Measurements from ENCODE around the gene CNTNAP2. TPM values are rescaled to one million over a fixed set of nuclear protein-coding genes. Genes with fewer than 3 reads are reported as not detected.

The CNTNAP2 gene
- total and polyA plus RNA-seq, 4 donors = 0.14 to 2.3 (median 1.1) TPM

- TF ChIP-seq MAX (IDR thresholded peaks at IDR 0.05) = no peak
- no peak for TF ChIP-seq NR2F2 (IDR thresholded peaks at IDR 0.05)
- no peak for TF ChIP-seq YY1 (IDR thresholded peaks at IDR 0.05)
- TF ChIP-seq RXRA (IDR thresholded peaks at IDR 0.05) = no peak
- no peak for TF ChIP-seq EGR1 (IDR thresholded peaks at IDR 0.05; ENCODE audit: low read depth in 2 of 2)
- no peak for TF ChIP-seq RAD21 (IDR thresholded peaks at IDR 0.05)
- TF ChIP-seq CTCF (IDR thresholded peaks at IDR 0.05; ENCODE audit: low read depth, low read length, missing input control) = no peak
- TF ChIP-seq REST (IDR thresholded peaks at IDR 0.05) = no peak
- no peak for TF ChIP-seq HNF4A (conservative IDR thresholded peaks at IDR 0.05)
- no peak for TF ChIP-seq FOXA1 (IDR thresholded peaks at IDR 0.05)
- no peak for TF ChIP-seq SP1 (IDR thresholded peaks at IDR 0.05)
- no peak overlapping the region for H3K4me3 ChIP-seq (ENCODE audit: low read depth in 1 of 3, low read length in 3 of 3)
- no peaks in the 10 kb centered on the region for H3K27me3 ChIP-seq (ENCODE audit: control insufficient read depth in 4 of 4, insufficient read depth in 4 of 4, low read length in 3 of 4)
- no peaks in the 10 kb centered on the region for H3K36me3 ChIP-seq (ENCODE audit: control insufficient read depth in 4 of 4, insufficient read depth in 3 of 4, low read depth in 1 of 4, low read length in 3 of 4)
- no peaks in the 10 kb centered on the region for H3K9me3 ChIP-seq (ENCODE audit: control insufficient read depth in 4 of 4, low read length in 3 of 4)
- H3K9ac ChIP-seq (ENCODE audit: low read depth in 1 of 2, low read length in 2 of 2) = no peak overlapping the region
- 45% methylated on average over 5 of the region's 5 CpGs for WGBS
- no peaks in the 10 kb centered on the region for H3K4me1 ChIP-seq (ENCODE audit: control insufficient read depth in 4 of 4, insufficient read depth in 4 of 4, low read length in 3 of 4)
- no peak for DNase-seq (ENCODE audit: low spot score)
- no peak overlapping the region for H3K27ac ChIP-seq (ENCODE audit: low read depth in 1 of 2, low read length in 2 of 2)
Measured at GRCh38 chr7:146654048-146654447, 537.4 kb downstream of the CNTNAP2 start.

- DNase-seq (ENCODE audit: low spot score) = no peak
- Histone ChIP-seq H3K36me3 (ENCODE audit: control insufficient read depth in 4 of 4, insufficient read depth in 3 of 4, low read depth in 1 of 4, low read length in 3 of 4) (no peaks in the 10 kb centered on the region), H3K9ac (ENCODE audit: low read depth in 1 of 2, low read length in 2 of 2) (no peak overlapping the region), H3K27ac (ENCODE audit: low read depth in 1 of 2, low read length in 2 of 2) (no peak overlapping the region), H3K4me3 (ENCODE audit: low read depth in 1 of 3, low read length in 3 of 3) (no peak overlapping the region), H3K4me1 (ENCODE audit: control insufficient read depth in 4 of 4, insufficient read depth in 4 of 4, low read length in 3 of 4) (no peaks in the 10 kb centered on the region), H3K9me3 (ENCODE audit: control insufficient read depth in 4 of 4, low read length in 3 of 4) (no peaks in the 10 kb centered on the region), H3K27me3 (ENCODE audit: control insufficient read depth in 4 of 4, insufficient read depth in 4 of 4, low read length in 3 of 4) (no peaks in the 10 kb centered on the region)
- TF ChIP-seq YY1 (IDR thresholded peaks at IDR 0.05) (no peak), ATF3 (IDR thresholded peaks at IDR 0.05) (no peak), JUND (IDR thresholded peaks at IDR 0.05) (no peak), NR2F2 (IDR thresholded peaks at IDR 0.05) (no peak), RXRA (IDR thresholded peaks at IDR 0.05) (no peak), MAX (IDR thresholded peaks at IDR 0.05) (no peak), TAF1 (conservative IDR thresholded peaks at IDR 0.05) (no peak), REST (IDR thresholded peaks at IDR 0.05) (no peak), RAD21 (IDR thresholded peaks at IDR 0.05) (no peak), ZBTB33 (IDR thresholded peaks at IDR 0.05) (no peak), HNF4G (IDR thresholded peaks at IDR 0.05) (no peak), CTCF (IDR thresholded peaks at IDR 0.05; ENCODE audit: low read depth, low read length, missing input control) (no peak)
- 35% methylated on average over 9 of the region's 9 CpGs for WGBS
Measured at GRCh38 chr7:146655928-146656797, 539.6 kb downstream of the CNTNAP2 start.
